H9 (cell line): ENCODE results near the gene RHBDL2. TPM values are rescaled to one million over a fixed set of nuclear protein-coding genes. Genes with fewer than 3 reads are reported as not detected.

Experiments used
- DNase-seq: peaks from one replicate; pipeline ENCODE4 v3.0.0-alpha.2; 2017
- H2AFZ ChIP-seq: one replicate; pipeline ENCODE4 v1.6.1; 2013; ENCODE audit warnings: mild to moderate bottlenecking, low read length, control low read depth, moderate library complexity
- H2AK5ac ChIP-seq: 2 replicates; pipeline ENCODE4 v1.6.1; 2013; ENCODE audit warnings: low read length, control low read depth, mixed read lengths; ENCODE audit not compliant: insufficient read length
- H2BK120ac ChIP-seq: one replicate; pipeline ENCODE4 v1.6.1; 2013; ENCODE audit warnings: low read depth, mild to moderate bottlenecking, low read length, control low read depth, inconsistent platforms; ENCODE audit not compliant: poor library complexity, severe bottlenecking
- H2BK12ac ChIP-seq: 2 replicates; pipeline ENCODE4 v1.6.1; 2013; ENCODE audit warnings: low read length, control low read depth, mixed read lengths, low read depth; ENCODE audit not compliant: insufficient read length
- H2BK15ac ChIP-seq: 2 replicates; pipeline ENCODE4 v1.6.1; 2013; ENCODE audit warnings: low read depth, low read length, control low read depth
- H2BK20ac ChIP-seq: one replicate; pipeline ENCODE4 v1.6.1; 2013; ENCODE audit warnings: low read depth, mild to moderate bottlenecking, low read length, control low read depth, inconsistent platforms; ENCODE audit not compliant: poor library complexity, severe bottlenecking
- H2BK5ac ChIP-seq: 2 replicates; pipeline ENCODE4 v1.6.1; 2013; ENCODE audit warnings: low read length, control low read depth, mixed read lengths; ENCODE audit not compliant: insufficient read length
- H3K14ac ChIP-seq: 2 replicates; pipeline ENCODE4 v1.6.1; 2013; ENCODE audit warnings: low read length, control low read depth; ENCODE audit not compliant: insufficient read depth
- H3K18ac ChIP-seq: 2 replicates; pipeline ENCODE4 v1.6.1; 2013; ENCODE audit warnings: low read depth, mild to moderate bottlenecking, mixed read lengths, low read length, control low read depth; ENCODE audit not compliant: insufficient read length
- H3K23ac ChIP-seq: 2 replicates; pipeline ENCODE4 v1.6.1; 2013; ENCODE audit warnings: low read length, control low read depth, mixed read lengths, low read depth; ENCODE audit not compliant: insufficient read length
- H3K23me2 ChIP-seq: 2 replicates; pipeline ENCODE4 v1.6.1; 2013; ENCODE audit warnings: low read depth, mild to moderate bottlenecking, mixed read lengths, low read length, control low read depth; ENCODE audit not compliant: insufficient read length, poor library complexity, severe bottlenecking
- H3K27ac ChIP-seq: 2 replicates; pipeline ENCODE4 v1.5.1; 2013; ENCODE audit warnings: low read length, control low read depth, mixed read lengths, low read depth; ENCODE audit not compliant: insufficient read length
- H3K27me3 ChIP-seq: 2 replicates; pipeline ENCODE4 v1.6.1; 2013; ENCODE audit warnings: low read length, control low read depth, inconsistent platforms; ENCODE audit not compliant: insufficient read depth
- H3K4ac ChIP-seq: 2 replicates; pipeline ENCODE4 v1.6.1; 2013; ENCODE audit warnings: low read depth, mild to moderate bottlenecking, control low read depth, inconsistent platforms, low read length, moderate library complexity
- H3K4me1 ChIP-seq: 2 replicates; pipeline ENCODE4 v1.6.1; 2013; ENCODE audit warnings: low read length, control low read depth, inconsistent platforms; ENCODE audit not compliant: insufficient read depth
- H3K4me2 ChIP-seq: 2 replicates; pipeline ENCODE4 v1.6.1; 2013; ENCODE audit warnings: low read length, control low read depth, mixed read lengths; ENCODE audit not compliant: insufficient read length, insufficient read depth
- H3K56ac ChIP-seq: 2 replicates; pipeline ENCODE4 v1.6.1; 2013; ENCODE audit warnings: low read depth, mild to moderate bottlenecking, mixed read lengths, low read length, control low read depth; ENCODE audit not compliant: insufficient read length
- H3K79me1 ChIP-seq: 2 replicates; pipeline ENCODE4 v1.6.1; 2013; ENCODE audit warnings: low read depth, mild to moderate bottlenecking, moderate library complexity, low read length, control low read depth, inconsistent platforms; ENCODE audit not compliant: insufficient read depth, poor library complexity, severe bottlenecking
- H3K79me2 ChIP-seq: 2 replicates; pipeline ENCODE4 v1.6.1; 2013; ENCODE audit warnings: low read length, control low read depth, inconsistent platforms; ENCODE audit not compliant: insufficient read depth
- H3K9ac ChIP-seq: 2 replicates; pipeline ENCODE4 v1.6.1; 2013; ENCODE audit warnings: low read length, control low read depth, mixed read lengths; ENCODE audit not compliant: insufficient read length; ENCODE audit errors: extremely low read depth
- H3K9me3 ChIP-seq: one replicate; pipeline ENCODE4 v1.6.1; 2013; ENCODE audit warnings: low read depth, low read length, inconsistent platforms; ENCODE audit not compliant: control insufficient read depth
- H3T11ph ChIP-seq: one replicate; pipeline ENCODE4 v1.6.1; 2013; ENCODE audit warnings: mild to moderate bottlenecking, low read length, control low read depth, inconsistent platforms
- H4K20me1 ChIP-seq: one replicate; pipeline ENCODE4 v1.6.1; 2013; ENCODE audit not compliant: control insufficient read depth, insufficient read length, insufficient read depth
- H4K5ac ChIP-seq: 2 replicates; pipeline ENCODE4 v1.6.1; 2013; ENCODE audit warnings: low read depth, mild to moderate bottlenecking, mixed read lengths, low read length, control low read depth; ENCODE audit not compliant: insufficient read length
- H4K8ac ChIP-seq: replicated peaks from 2 replicates; pipeline ENCODE4 v1.6.1; 2013; ENCODE audit warnings: low read length, control low read depth, mixed read lengths, low read depth; ENCODE audit not compliant: insufficient read length
- H4K91ac ChIP-seq: 2 replicates; pipeline ENCODE4 v1.6.1; 2013; ENCODE audit warnings: low read depth, mild to moderate bottlenecking, moderate library complexity, mixed read lengths, low read length, control low read depth; ENCODE audit not compliant: insufficient read length
- H3K27ac Mint-ChIP-seq, 3 experiments: 2 replicates in 2 of 3; 3 replicates in 1 of 3; pipeline ENCODE4 v1.8.0; 2020 to 2021; ENCODE audit warnings: mixed read lengths in 3 of 3, mild to moderate bottlenecking in 1 of 3, moderate library complexity in 1 of 3
- H3K27me3 Mint-ChIP-seq: 2 replicates; pipeline ENCODE4 v1.8.0; 2021; ENCODE audit warnings: low read depth, mild to moderate bottlenecking, moderate library complexity, mixed read lengths
- H3K36me3 Mint-ChIP-seq, 3 experiments: 2 replicates in 2 of 3; 3 replicates in 1 of 3; pipeline ENCODE4 v1.8.0; 2020 to 2021; ENCODE audit warnings: low read depth in 3 of 3, mixed read lengths in 3 of 3; ENCODE audit not compliant: insufficient read depth in 1 of 3
- H3K4me1 Mint-ChIP-seq, 2 experiments: 2 replicates each; pipeline ENCODE4 v1.8.0; 2020; ENCODE audit warnings: mixed read lengths in 2 of 2
- H3K4me3 Mint-ChIP-seq, 2 experiments: 2 replicates in 1 of 2; 3 replicates in 1 of 2; pipeline ENCODE4 v1.8.0; 2020 to 2021; ENCODE audit warnings: mild to moderate bottlenecking in 2 of 2, mixed read lengths in 2 of 2, moderate library complexity in 1 of 2
- H3K9me3 Mint-ChIP-seq, 2 experiments: 2 replicates in 1 of 2; 3 replicates in 1 of 2; pipeline ENCODE4 v1.8.0; 2020; ENCODE audit warnings: mild to moderate bottlenecking in 2 of 2, mixed read lengths in 2 of 2, moderate library complexity in 1 of 2
- whole genome bisulfite sequencing: extraction: QIAGEN DNeasy Blood & Tissue Kit; methylation state at CpG from one replicate; pipeline ENCODE4 v1.1.7; 2013; ENCODE audit warnings: missing lambda C conversion rate, low lambda C conversion rate, mixed read lengths; ENCODE audit not compliant: insufficient read length; ENCODE audit errors: extremely low coverage; 5-methylcytosine and 5-hydroxymethylcytosine counted together
- total RNA-seq: library from RNA; stranded (reverse); gene quantifications from 2 replicates; pipeline ENCODE4 v1.2.1, GENCODE V29; 2021
- TF ChIP-seq, protein P1 (sequence below): fragments of 200-600 bp; sonication (generic); conservative IDR thresholded peaks from 3 replicates; pipeline ENCODE4 v1.8.0; 2021; ENCODE audit warnings: antibody characterized with exemption, mild to moderate bottlenecking

The RHBDL2 gene
- total RNA-seq, 1 experiment from 2014 or later = not detected

DNA sequence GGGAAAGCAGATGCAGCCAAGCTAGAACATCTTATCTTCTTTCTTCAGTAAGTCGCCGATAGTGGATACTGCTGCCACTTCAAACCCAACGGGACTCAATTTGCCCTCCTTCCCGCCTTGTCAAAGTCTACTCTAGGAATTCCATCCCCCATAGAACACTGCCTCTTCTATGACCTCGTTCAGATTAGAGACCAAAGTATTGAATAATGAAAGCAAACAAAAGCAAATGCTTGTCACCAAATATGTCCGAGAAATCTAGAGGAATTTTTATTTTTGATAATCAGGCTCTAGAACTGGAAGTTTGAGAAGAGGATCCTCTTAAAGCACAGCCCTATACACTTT lies 81.2 kb downstream of the RHBDL2 start:
- peak overlapping the region; percentile 85 for H3K9ac ChIP-seq
- no peak overlapping the region for H2BK15ac ChIP-seq
- peaks cover 5 to 17% of the 10 kb centered on the region in 2 experiments for H3K4me1 Mint-ChIP-seq
- peak overlapping the region; percentile 92 to 96 for H3K4me3 Mint-ChIP-seq
- H3K27me3 ChIP-seq = no peaks in the 10 kb centered on the region
- no CpG with 5 or more reads among the region's 6 CpGs for WGBS
- H4K8ac ChIP-seq = no peak overlapping the region
- peaks cover 9% of the 10 kb centered on the region for H3K23me2 ChIP-seq
- H3K14ac ChIP-seq = no peak overlapping the region
- no peak overlapping the region for H2BK12ac ChIP-seq
- H3K9me3 Mint-ChIP-seq = no peaks in the 10 kb centered on the region
- no peak overlapping the region for H4K5ac ChIP-seq
- H2BK120ac ChIP-seq = no peak overlapping the region
- no peak overlapping the region for H3K27ac ChIP-seq
- no peak overlapping the region for H3K23ac ChIP-seq
- H3K9me3 ChIP-seq = no peaks in the 10 kb centered on the region
- H2AK5ac ChIP-seq = no peak overlapping the region
- H3K4ac ChIP-seq = no peak overlapping the region
- peaks cover 2% of the 10 kb centered on the region; the same call in 1 of the 2 replicates for H3K79me2 ChIP-seq
- peak overlapping the region in 2 of 3 experiments; percentile 92 to 96; a peak in 3 of 7 replicates for H3K27ac Mint-ChIP-seq
- no peak overlapping the region for H3K56ac ChIP-seq
- H3K79me1 ChIP-seq = peaks cover 4% of the 10 kb centered on the region
- H3K4me2 ChIP-seq = peak overlapping the region; percentile 77
- peaks cover 4 to 14% (median 13%) of the 10 kb centered on the region in 3 experiments; a peak in 6 of 7 replicates for H3K36me3 Mint-ChIP-seq
- H2BK5ac ChIP-seq = no peak overlapping the region
- H2BK20ac ChIP-seq = no peak overlapping the region
- H4K91ac ChIP-seq = no peak overlapping the region
- TF ChIP-seq, protein P1, sequence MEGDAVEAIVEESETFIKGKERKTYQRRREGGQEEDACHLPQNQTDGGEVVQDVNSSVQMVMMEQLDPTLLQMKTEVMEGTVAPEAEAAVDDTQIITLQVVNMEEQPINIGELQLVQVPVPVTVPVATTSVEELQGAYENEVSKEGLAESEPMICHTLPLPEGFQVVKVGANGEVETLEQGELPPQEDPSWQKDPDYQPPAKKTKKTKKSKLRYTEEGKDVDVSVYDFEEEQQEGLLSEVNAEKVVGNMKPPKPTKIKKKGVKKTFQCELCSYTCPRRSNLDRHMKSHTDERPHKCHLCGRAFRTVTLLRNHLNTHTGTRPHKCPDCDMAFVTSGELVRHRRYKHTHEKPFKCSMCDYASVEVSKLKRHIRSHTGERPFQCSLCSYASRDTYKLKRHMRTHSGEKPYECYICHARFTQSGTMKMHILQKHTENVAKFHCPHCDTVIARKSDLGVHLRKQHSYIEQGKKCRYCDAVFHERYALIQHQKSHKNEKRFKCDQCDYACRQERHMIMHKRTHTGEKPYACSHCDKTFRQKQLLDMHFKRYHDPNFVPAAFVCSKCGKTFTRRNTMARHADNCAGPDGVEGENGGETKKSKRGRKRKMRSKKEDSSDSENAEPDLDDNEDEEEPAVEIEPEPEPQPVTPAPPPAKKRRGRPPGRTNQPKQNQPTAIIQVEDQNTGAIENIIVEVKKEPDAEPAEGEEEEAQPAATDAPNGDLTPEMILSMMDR = no peak
- DNase-seq = no peak
- no peak overlapping the region for H2AFZ ChIP-seq
- H3T11ph ChIP-seq = no peak overlapping the region
- H4K20me1 ChIP-seq = no peaks in the 10 kb centered on the region
- H3K18ac ChIP-seq = no peak overlapping the region
- H3K4me1 ChIP-seq = no peaks in the 10 kb centered on the region
- H3K27me3 Mint-ChIP-seq = no peaks in the 10 kb centered on the region
